ENCODE data around the gene RASAL2. TPM values are rescaled to one million over a fixed set of nuclear protein-coding genes. Genes with fewer than 3 reads are reported as not detected.
A peak's percentile ranks its signal among the peaks of the same experiment; 100 is the strongest.

Gene RASAL2
- polyA plus RNA-seq, 2 of the 4 experiments (the other 2 are of a cell fraction) = 7.1 to 17.6 TPM

GRCh38 chr1:178241057-178241456, 147.2 kb downstream of the RASAL2 start:
- CTCF ChIA-PET = interaction anchor here (0.7 to 1.2 kb wide), 3 partner anchors 9 to 146 kb away, joined by 3 to 4 read pairs (median 3); no protein-coding TSS in a partner anchor
- Histone ChIP-seq H3K4me3 (no peak overlapping the region), H3K4me1 (peaks cover 56% of the 10 kb centered on the region), H3K27ac (peak overlapping the region; percentile 63 to 78), H3K9me3 (no peaks in the 10 kb centered on the region), H3K4me2 (peak overlapping the region; percentile 76)
- ATAC-seq (0 out of 6 replicates have a peak, but pooled peaks of 1 of the 2 experiments have one; percentile 21), FAIRE-seq (no peak), DNase-seq (ENCODE audit: low read depth in 1 of 2, low spot score in 1 of 2) (no peak)
- 8% methylated on average over 1 of the region's 1 CpG for WGBS (ENCODE audit: missing lambda C conversion rate)
- TF ChIP-seq FOSL2 (IDR thresholded peaks at IDR 0.05) (peak; percentile 65), FOSL2 (CRISPR knock-in tag; IDR thresholded peaks at IDR 0.05) (peak; percentile 80), EP300 (IDR thresholded peaks at IDR 0.05) (no peak), ZFP36 (IDR thresholded peaks at IDR 0.05; ENCODE audit: borderline replicate concordance, partially characterized antibody) (no peak), CEBPB (IDR thresholded peaks at IDR 0.05) (peak in 1 of 2 experiments; percentile 57; a peak in 1 of 4 replicates), JUNB (IDR thresholded peaks at IDR 0.05) (peak; percentile 77), GATA3 (IDR thresholded peaks at IDR 0.05; ENCODE audit: borderline replicate concordance) (peak; percentile 35; the same call in 1 of the 2 replicates), RARB (CRISPR knock-in tag; IDR thresholded peaks at IDR 0.05) (no peak), POLR2AphosphoS2 (conservative IDR thresholded peaks at IDR 0.05; ENCODE audit: low read length) (no peak)
- POLR2A ChIA-PET = interaction anchor here (0.6 to 1.0 kb wide), 3 partner anchors 128 to 148 kb away, joined by 3 to 4 read pairs (median 3); partner anchors contain the start of gene RASAL2

- Histone ChIP-seq H3K4me1 (peaks cover 51% of the 10 kb centered on the region), H3K9me3 (no peaks in the 10 kb centered on the region), H3K4me3 (0 out of 3 replicates have a peak overlapping the region, but pooled peaks have one; percentile 0), H3K27ac (peak overlapping the region; percentile 63 to 78), H3K4me2 (peak overlapping the region; percentile 76)
- POLR2A ChIA-PET = interaction anchor here (1.0 kb wide), 1 partner anchor 149 kb away, joined by 3 read pairs; no protein-coding TSS in a partner anchor
- no peak for TF ChIP-seq MAZ (IDR thresholded peaks at IDR 0.05; ENCODE audit: borderline replicate concordance, low read depth, low read length)
- no peak for TF ChIP-seq JUN (IDR thresholded peaks at IDR 0.05)
- no peak for TF ChIP-seq TP53 (CRISPR knock-in tag; IDR thresholded peaks at IDR 0.05)
- TF ChIP-seq REST (IDR thresholded peaks at IDR 0.05) = no peak
- CTCF ChIA-PET = interaction anchor here (0.7 to 1.0 kb wide), 2 partner anchors 9 to 210 kb away, joined by 3 to 4 read pairs; no protein-coding TSS in a partner anchor
- FAIRE-seq (no peak), ATAC-seq (no peak; a peak in 1 of 6 replicates), DNase-seq (ENCODE audit: low read depth in 1 of 2, low spot score in 1 of 2) (no peak)
Measured at GRCh38 chr1:178241837-178242236, 147.9 kb downstream of the RASAL2 start.

GRCh38 chr1:178243119-178243518, 149.2 kb downstream of the RASAL2 start:
- TF ChIP-seq NPAS2 (CRISPR knock-in tag; IDR thresholded peaks at IDR 0.05; ENCODE audit: borderline replicate concordance) (no peak), FOSL2 (IDR thresholded peaks at IDR 0.05) (no peak), FOSL2 (CRISPR knock-in tag; IDR thresholded peaks at IDR 0.05) (no peak), TFCP2L1 (CRISPR knock-in tag; IDR thresholded peaks at IDR 0.05) (no peak), ATOH8 (CRISPR knock-in tag; IDR thresholded peaks at IDR 0.05; ENCODE audit: low read depth) (no peak), JUNB (IDR thresholded peaks at IDR 0.05) (no peak), HOXB13 (CRISPR knock-in tag; IDR thresholded peaks at IDR 0.05; ENCODE audit: low read depth) (no peak), MAZ (IDR thresholded peaks at IDR 0.05; ENCODE audit: borderline replicate concordance, low read depth, low read length) (no peak), ESRRA (IDR thresholded peaks at IDR 0.05; ENCODE audit: borderline replicate concordance, low read length) (no peak), ELK1 (IDR thresholded peaks at IDR 0.05; ENCODE audit: low read depth, low read length) (no peak), SREBF2 (IDR thresholded peaks at IDR 0.05) (no peak)
- FAIRE-seq (no peak), DNase-seq (ENCODE audit: low read depth in 1 of 2, low spot score in 1 of 2) (no peak), ATAC-seq (no peak)
- Histone ChIP-seq H3K9me3 (peaks cover 2% of the 10 kb centered on the region; the same call in 1 of the 3 replicates), H3K4me3 (no peak overlapping the region), H3K27ac (peak overlapping the region; percentile 33 to 72; a peak in 4 of 6 replicates), H3K4me1 (peaks cover 41% of the 10 kb centered on the region), H3K4me2 (no peak overlapping the region)
- POLR2A ChIA-PET = no interaction called here
- CTCF ChIA-PET = interaction anchor here (0.8 to 1.0 kb wide), 2 partner anchors 23 to 211 kb away, joined by 3 read pairs; no protein-coding TSS in a partner anchor
- WGBS (ENCODE audit: missing lambda C conversion rate) = 100% methylated on average over 1 of the region's 1 CpG

All from A549 (cell line).